ENCODE data around the gene DIS3L2. TPM values are rescaled to one million over a fixed set of nuclear protein-coding genes. Genes with fewer than 3 reads are reported as not detected.
A peak's percentile ranks its signal among the peaks of the same experiment; 100 is the strongest.
"Not testable (repeated sequence)": the region's sequence is repeated elsewhere in the genome, so short reads cannot be mapped to it uniquely, and the experiment has no call there.

The DIS3L2 gene
- total and polyA plus RNA-seq, 2 experiments from 2014 or later, result 35.5 to 50.1 TPM

GRCh38 chr2:232365621-232366321 is 404.3 kb downstream of the DIS3L2 start:
- H3K4me3 ChIP-seq, result no peak overlapping the region
- no peaks in the 10 kb centered on the region for H3K9me3 ChIP-seq (ENCODE audit: low read depth)
- no peaks in the 10 kb centered on the region for H3K4me1 ChIP-seq (ENCODE audit: low read depth)
- TF ChIP-seq CTCF (IDR thresholded peaks at IDR 0.05; ENCODE audit: low read depth, low read length), result peak; percentile 42
- H3K36me3 ChIP-seq, result no peaks in the 10 kb centered on the region
- H3K27ac ChIP-seq, result no peak overlapping the region
- peak in 1 of 2 donors; percentile 35 for DNase-seq (ENCODE audit: low read depth in 1 of 2, low spot score in 1 of 2)
- no peaks in the 10 kb centered on the region for H3K27me3 ChIP-seq

GRCh38 chr2:232366461-232366860 is 404.9 kb downstream of the DIS3L2 start:
- not testable (repeated sequence) for H3K36me3 ChIP-seq; DNase-seq (ENCODE audit: low read depth in 1 of 2, low spot score in 1 of 2); H3K4me3 ChIP-seq; H3K9me3 ChIP-seq (ENCODE audit: low read depth); H3K4me1 ChIP-seq (ENCODE audit: low read depth); H3K27ac ChIP-seq; H3K27me3 ChIP-seq

- no peak overlapping the region for H3K4me3 ChIP-seq
- H3K27me3 ChIP-seq, result peaks cover 2% of the 10 kb centered on the region
These were observed 405.5 kb downstream of the DIS3L2 start for GRCh38 chr2:232367016-232367415.

GRCh38 chr2:232367591-232368233 is 406.2 kb downstream of the DIS3L2 start:
- no peaks in the 10 kb centered on the region for H3K4me1 ChIP-seq (ENCODE audit: low read depth)
- no peak overlapping the region for H3K27ac ChIP-seq
- H3K4me3 ChIP-seq, result no peak overlapping the region
- no peak for DNase-seq (ENCODE audit: low read depth in 1 of 2, low spot score in 1 of 2)
- no peaks in the 10 kb centered on the region for H3K36me3 ChIP-seq
- H3K9me3 ChIP-seq (ENCODE audit: low read depth), result no peaks in the 10 kb centered on the region
- TF ChIP-seq CTCF (IDR thresholded peaks at IDR 0.05; ENCODE audit: low read depth, low read length), result peak; percentile 4
- H3K27me3 ChIP-seq, result peaks cover 2% of the 10 kb centered on the region

More at GRCh38 chr2:232367016-232367415, 405.5 kb downstream of the DIS3L2 start:
- Histone ChIP-seq H3K27ac (no peak overlapping the region), H3K4me1 (ENCODE audit: low read depth) (no peaks in the 10 kb centered on the region), H3K36me3 (no peaks in the 10 kb centered on the region), H3K9me3 (ENCODE audit: low read depth) (no peaks in the 10 kb centered on the region)
- no peak for TF ChIP-seq CTCF (IDR thresholded peaks at IDR 0.05; ENCODE audit: low read depth, low read length)
- DNase-seq (ENCODE audit: low read depth in 1 of 2, low spot score in 1 of 2), result no peak

GRCh38 chr2:232368311-232368731 is 406.8 kb downstream of the DIS3L2 start:
- Histone ChIP-seq H3K36me3 (no peaks in the 10 kb centered on the region), H3K4me3 (no peak overlapping the region), H3K9me3 (ENCODE audit: low read depth) (no peaks in the 10 kb centered on the region), H3K27me3 (peaks cover 2% of the 10 kb centered on the region), H3K27ac (no peak overlapping the region), H3K4me1 (ENCODE audit: low read depth) (no peaks in the 10 kb centered on the region)
- no peak for TF ChIP-seq CTCF (IDR thresholded peaks at IDR 0.05; ENCODE audit: low read depth, low read length)
- no peak for DNase-seq (ENCODE audit: low read depth in 1 of 2, low spot score in 1 of 2)

All from cardiac muscle cell (in vitro differentiated cells and primary cell).